Stomach (tissue), 4 donors: Measurements from ENCODE around the gene RDH5.

Experiments used
- EP300 ChIP-seq: sonication (generic); formaldehyde crosslinking; IDR thresholded peaks from one replicate; pipeline ENCODE4 v1.6.1; 2017; ENCODE audit warnings: antibody characterized with exemption
- POLR2A ChIP-seq, 4 donors: fragments of 450-650 bp; IDR thresholded peaks; one replicate each; pipeline ENCODE4 v1.6.1; 2016; ENCODE audit warnings: antibody characterized with exemption in 4 of 4, control low read depth in 2 of 4, mild to moderate bottlenecking in 1 of 4, moderate library complexity in 1 of 4
- POLR2AphosphoS5 ChIP-seq, 3 donors: sonication (generic); formaldehyde crosslinking; IDR thresholded peaks; one replicate each; pipeline ENCODE4 v1.6.1; 2016; ENCODE audit warnings: antibody characterized with exemption in 3 of 3
- TF ChIP-seq, protein P1 (sequence below), 7 experiments: fragments of 450-650 bp in 4 of 7; fragments of 200-600 bp in 3 of 7; sonication (generic) in 3 of 7; IDR thresholded peaks; one replicate each; pipeline ENCODE4 v1.5.1; 2016 to 2019; ENCODE audit warnings: antibody characterized with exemption in 7 of 7, control low read depth in 2 of 7, mild to moderate bottlenecking in 1 of 7

DNA sequence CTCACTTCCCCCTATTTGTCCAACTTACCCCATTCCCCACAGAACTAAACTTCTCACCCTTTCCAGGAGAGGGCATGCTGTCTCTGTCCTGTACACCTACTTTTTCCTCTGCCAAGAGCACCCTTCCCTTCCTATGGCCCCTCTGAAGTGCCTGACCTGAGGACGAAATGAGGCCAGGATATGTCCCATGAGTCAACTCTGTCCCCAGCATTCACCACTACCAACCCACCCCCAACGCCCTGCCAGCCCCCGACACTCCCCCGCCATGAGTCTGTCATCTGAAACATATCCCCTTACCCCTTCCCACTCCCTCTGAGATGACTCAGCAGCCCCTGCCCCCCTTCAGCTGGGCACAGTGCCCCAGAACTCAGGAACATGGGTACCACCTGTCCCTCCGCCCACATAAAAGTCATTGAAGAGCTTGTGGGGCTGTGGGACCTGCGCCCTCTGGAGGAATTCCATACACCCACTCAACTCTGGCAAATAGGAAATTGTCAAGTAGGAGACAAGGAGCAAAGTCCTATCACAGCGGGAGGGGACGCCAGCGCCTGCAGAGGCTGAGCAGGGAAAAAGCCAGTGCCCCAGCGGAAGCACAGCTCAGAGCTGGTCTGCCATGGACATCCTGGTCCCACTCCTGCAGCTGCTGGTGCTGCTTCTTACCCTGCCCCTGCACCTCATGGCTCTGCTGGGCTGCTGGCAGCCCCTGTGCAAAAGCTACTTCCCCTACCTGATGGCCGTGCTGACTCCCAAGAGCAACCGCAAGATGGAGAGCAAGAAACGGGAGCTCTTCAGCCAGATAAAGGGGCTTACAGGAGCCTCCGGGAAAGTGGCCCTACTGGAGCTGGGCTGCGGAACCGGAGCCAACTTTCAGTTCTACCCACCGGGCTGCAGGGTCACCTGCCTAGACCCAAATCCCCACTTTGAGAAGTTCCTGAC, 38.8 kb upstream of the RDH5 start:
- TF ChIP-seq POLR2A (IDR thresholded peaks at IDR 0.05) (no peak), EP300 (no peak), POLR2AphosphoS5 (IDR thresholded peaks at IDR 0.05) (peak in 2 of 3 donors; percentile 17 to 39)
- TF ChIP-seq, protein P1, sequence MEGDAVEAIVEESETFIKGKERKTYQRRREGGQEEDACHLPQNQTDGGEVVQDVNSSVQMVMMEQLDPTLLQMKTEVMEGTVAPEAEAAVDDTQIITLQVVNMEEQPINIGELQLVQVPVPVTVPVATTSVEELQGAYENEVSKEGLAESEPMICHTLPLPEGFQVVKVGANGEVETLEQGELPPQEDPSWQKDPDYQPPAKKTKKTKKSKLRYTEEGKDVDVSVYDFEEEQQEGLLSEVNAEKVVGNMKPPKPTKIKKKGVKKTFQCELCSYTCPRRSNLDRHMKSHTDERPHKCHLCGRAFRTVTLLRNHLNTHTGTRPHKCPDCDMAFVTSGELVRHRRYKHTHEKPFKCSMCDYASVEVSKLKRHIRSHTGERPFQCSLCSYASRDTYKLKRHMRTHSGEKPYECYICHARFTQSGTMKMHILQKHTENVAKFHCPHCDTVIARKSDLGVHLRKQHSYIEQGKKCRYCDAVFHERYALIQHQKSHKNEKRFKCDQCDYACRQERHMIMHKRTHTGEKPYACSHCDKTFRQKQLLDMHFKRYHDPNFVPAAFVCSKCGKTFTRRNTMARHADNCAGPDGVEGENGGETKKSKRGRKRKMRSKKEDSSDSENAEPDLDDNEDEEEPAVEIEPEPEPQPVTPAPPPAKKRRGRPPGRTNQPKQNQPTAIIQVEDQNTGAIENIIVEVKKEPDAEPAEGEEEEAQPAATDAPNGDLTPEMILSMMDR (IDR thresholded peaks at IDR 0.05): peak in 3 of 7 experiments; percentile 11 to 40 (median 34)
